Mesenchymal stem cell (in vitro differentiated cells and primary cell): ENCODE measurements around the gene TMC3. TPM values are rescaled to one million over a fixed set of nuclear protein-coding genes. Genes with fewer than 3 reads are reported as not detected.

Experiments used
- DNase-seq: peaks from one replicate; pipeline ENCODE4 v3.0.0-alpha.2; 2013
- H2AFZ ChIP-seq: one replicate; pipeline ENCODE4 v1.6.1; 2013; ENCODE audit warnings: low read depth, mild to moderate bottlenecking, control low read depth, inconsistent platforms, low read length, moderate library complexity
- H2AK5ac ChIP-seq: 2 replicates; pipeline ENCODE4 v1.6.1; 2013; ENCODE audit warnings: low read length, moderate library complexity, mild to moderate bottlenecking, inconsistent platforms; ENCODE audit not compliant: severe bottlenecking
- H2BK120ac ChIP-seq: one replicate; pipeline ENCODE4 v1.6.1; 2013; ENCODE audit warnings: low read depth, mild to moderate bottlenecking, inconsistent platforms, low read length, moderate library complexity
- H2BK12ac ChIP-seq, 2 experiments: one replicate each; pipeline ENCODE4 v1.6.1; 2013; ENCODE audit warnings: inconsistent platforms in 2 of 2, low read length in 2 of 2, mild to moderate bottlenecking in 2 of 2, moderate library complexity in 2 of 2, control low read depth in 1 of 2
- H2BK15ac ChIP-seq: one replicate; pipeline ENCODE4 v1.6.1; 2013; ENCODE audit warnings: mild to moderate bottlenecking, low read depth, inconsistent platforms; ENCODE audit not compliant: poor library complexity, severe bottlenecking
- H2BK5ac ChIP-seq: 2 replicates; pipeline ENCODE4 v1.6.1; 2013; ENCODE audit warnings: low read depth, mild to moderate bottlenecking, low read length, control low read depth, inconsistent platforms; ENCODE audit not compliant: poor library complexity, severe bottlenecking
- H3K14ac ChIP-seq, 2 experiments: one replicate each; pipeline ENCODE4 v1.6.1; 2013; ENCODE audit warnings: inconsistent platforms in 2 of 2, low read length in 2 of 2, control low read depth in 1 of 2, mild to moderate bottlenecking in 1 of 2, moderate library complexity in 1 of 2
- H3K18ac ChIP-seq, 2 experiments: one replicate each; pipeline ENCODE4 v1.6.1; 2013; ENCODE audit warnings: inconsistent platforms in 2 of 2, low read length in 2 of 2, control low read depth in 1 of 2, low read depth in 1 of 2, mild to moderate bottlenecking in 1 of 2
- H3K23ac ChIP-seq, 2 experiments: one replicate each; pipeline ENCODE4 v1.6.1; 2013; ENCODE audit warnings: inconsistent platforms in 2 of 2, low read length in 2 of 2, mild to moderate bottlenecking in 2 of 2, moderate library complexity in 2 of 2, control low read depth in 1 of 2
- H3K27ac ChIP-seq: 2 replicates; pipeline ENCODE4 v1.5.1; 2013; ENCODE audit warnings: mild to moderate bottlenecking, moderate library complexity, low read length, control low read depth, inconsistent platforms; ENCODE audit not compliant: poor library complexity, severe bottlenecking
- H3K27me3 ChIP-seq, 2 experiments: 2 replicates each; pipeline versions ENCODE4 v1.6.1 to v1.7.0; 2013; ENCODE audit warnings: low read length in 2 of 2, mild to moderate bottlenecking in 2 of 2, moderate library complexity in 2 of 2, control low read depth in 1 of 2, inconsistent platforms in 1 of 2; ENCODE audit not compliant: control insufficient read depth in 1 of 2, insufficient read depth in 1 of 2
- H3K36me3 ChIP-seq, 2 experiments: 2 replicates each; pipeline versions ENCODE4 v1.6.1 to v1.7.0; 2013; ENCODE audit warnings: low read length in 2 of 2, control low read depth in 1 of 2, inconsistent platforms in 1 of 2, low read depth in 1 of 2, mild to moderate bottlenecking in 1 of 2; ENCODE audit not compliant: insufficient read depth in 2 of 2, control insufficient read depth in 1 of 2
- H3K4ac ChIP-seq, 2 experiments: one replicate each; pipeline ENCODE4 v1.6.1; 2013; ENCODE audit warnings: inconsistent platforms in 2 of 2, low read length in 2 of 2, mild to moderate bottlenecking in 2 of 2, moderate library complexity in 2 of 2, control low read depth in 1 of 2, low read depth in 1 of 2
- H3K4me1 ChIP-seq: 2 replicates; pipeline ENCODE4 v1.6.1; 2013; ENCODE audit warnings: low read depth, low read length, control low read depth; ENCODE audit not compliant: control insufficient read depth, insufficient read depth
- H3K4me2 ChIP-seq: 2 replicates; pipeline ENCODE4 v1.6.1; 2013; ENCODE audit warnings: low read length, mild to moderate bottlenecking, inconsistent platforms; ENCODE audit not compliant: poor library complexity, severe bottlenecking
- H3K4me3 ChIP-seq, 2 experiments: 2 replicates each; pipeline versions ENCODE4 v1.5.1 to v1.7.0; 2013; ENCODE audit warnings: low read length in 2 of 2, mild to moderate bottlenecking in 2 of 2, control low read depth in 1 of 2, low read depth in 1 of 2; ENCODE audit not compliant: insufficient read depth in 1 of 2
- H3K79me1 ChIP-seq: replicated peaks from 2 replicates; pipeline ENCODE4 v1.6.1; 2013; ENCODE audit warnings: mild to moderate bottlenecking, control low read depth, low read length, inconsistent platforms; ENCODE audit not compliant: poor library complexity, severe bottlenecking
- H3K9ac ChIP-seq: 2 replicates; pipeline ENCODE4 v1.7.0; 2013; ENCODE audit warnings: mild to moderate bottlenecking, low read length, moderate library complexity
- H3K9me3 ChIP-seq: 2 replicates; pipeline ENCODE4 v1.7.0; 2013; ENCODE audit warnings: mild to moderate bottlenecking, low read length; ENCODE audit not compliant: control insufficient read depth
- H4K8ac ChIP-seq: one replicate; pipeline ENCODE4 v1.6.1; 2013; ENCODE audit warnings: inconsistent platforms, mild to moderate bottlenecking, low read length, moderate library complexity
- H4K91ac ChIP-seq: one replicate; pipeline ENCODE4 v1.6.1; 2013; ENCODE audit warnings: mild to moderate bottlenecking, low read length, inconsistent platforms
- WGBS: methylation state at CpG from one replicate; pipeline ENCODE4 v1.1.7; 2013; ENCODE audit warnings: mixed read lengths; 5-methylcytosine and 5-hydroxymethylcytosine counted together
- polyA plus RNA-seq, 2 experiments: library from polyadenylated mRNA; stranded (reverse); fragments of 200-250 nt; gene quantifications; one replicate each; pipeline ENCODE4 v1.2.3, GENCODE V29; 2013

Gene TMC3
- not detected for polyA plus RNA-seq (2013, experiment 1 of 2)
- not detected for polyA plus RNA-seq (2013, experiment 2 of 2)

DNA sequence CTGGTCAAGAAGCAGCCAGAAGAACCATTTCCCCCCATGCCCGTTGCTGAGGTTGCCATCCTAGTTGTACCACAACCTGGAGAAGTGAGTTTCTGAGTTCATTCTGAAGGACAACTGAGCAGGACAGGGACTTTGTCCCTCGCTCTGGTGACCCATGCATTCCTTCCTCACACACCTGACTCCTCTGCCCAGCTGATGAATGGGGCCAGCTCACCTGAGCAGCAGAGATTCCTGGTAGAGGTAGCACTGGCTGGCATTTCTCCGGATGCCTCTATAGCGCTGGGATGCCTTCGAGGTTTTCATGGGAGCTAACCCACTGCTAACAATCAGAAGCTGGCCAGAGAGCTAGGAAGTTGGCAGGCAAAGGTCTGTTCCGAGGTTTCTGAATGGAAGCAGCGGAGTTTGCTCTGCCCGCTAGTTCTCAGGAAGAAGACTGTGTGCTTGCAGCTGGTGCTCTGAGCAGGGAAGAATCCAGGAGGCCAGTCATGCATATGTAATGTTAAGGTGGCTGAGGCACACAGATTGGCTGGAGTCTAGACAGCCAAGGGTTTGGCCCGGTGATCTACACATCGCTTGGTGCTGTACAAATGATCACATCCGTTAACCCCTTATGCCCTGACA lies at the start of gene TMC3:
Gene TMC3, minus strand, starts transcription at position 439 of the 621 bp plus-strand sequence. Its CDS starts 136 bp downstream, at position 303.
- Histone ChIP-seq H3K9me3 (no peaks in the 10 kb centered on the region), H2AFZ (no peak within 1 kb of the TSS), H2AK5ac (no peak within 1 kb of the TSS), H3K4ac (no peak within 1 kb of the TSS), H2BK5ac (no peak within 1 kb of the TSS), H3K9ac (no peak within 1 kb of the TSS), H3K23ac (no peak within 1 kb of the TSS), H4K91ac (no peak within 1 kb of the TSS), H2BK15ac (no peak within 1 kb of the TSS), H2BK12ac (no peak within 1 kb of the TSS), H2BK120ac (no peak within 1 kb of the TSS), H3K4me2 (no peak within 1 kb of the TSS), H3K18ac (no peak within 1 kb of the TSS), H3K79me1 (no peaks in the 10 kb centered on the region), H3K27ac (no peak within 1 kb of the TSS), H3K27me3 (peaks cover 16 to 21% of the 10 kb centered on the region in 2 experiments), H3K36me3 (no peaks in the 10 kb centered on the region), H3K14ac (no peak within 1 kb of the TSS), H3K4me1 (peaks cover 2% of the 10 kb centered on the region), H3K4me3 (no peak within 1 kb of the TSS), H4K8ac (no peak within 1 kb of the TSS)
- 69% methylated on average over 11 of the region's 11 CpGs for WGBS
- no peak for DNase-seq

DNA sequence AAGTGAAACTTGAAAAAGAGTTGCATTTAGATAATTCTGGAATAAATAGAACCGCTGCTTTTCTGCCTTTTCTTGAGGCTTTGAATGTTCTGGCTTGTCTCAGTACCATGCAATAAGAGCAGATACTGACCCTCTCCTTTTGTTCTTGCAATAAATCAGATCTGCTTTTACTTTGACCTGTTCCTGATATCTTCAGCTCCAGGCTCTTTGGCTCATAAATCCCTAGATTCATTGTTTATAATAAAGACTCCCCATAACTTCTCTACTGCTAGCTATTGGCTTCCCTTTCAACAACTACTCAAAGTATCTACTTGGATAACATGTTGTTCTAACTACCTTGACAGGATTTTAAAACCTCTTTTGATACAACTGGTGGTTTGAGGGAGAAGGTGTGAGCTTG lies 47.4 kb upstream of the TMC3 start:
- Histone ChIP-seq H3K18ac (no peak overlapping the region), H3K79me1 (no peaks in the 10 kb centered on the region), H4K91ac (no peak overlapping the region), H3K9me3 (no peaks in the 10 kb centered on the region), H3K4me1 (no peaks in the 10 kb centered on the region), H3K36me3 (no peaks in the 10 kb centered on the region), H2AFZ (no peak overlapping the region), H3K14ac (no peak overlapping the region), H2BK5ac (no peak overlapping the region), H3K23ac (no peak overlapping the region), H3K4ac (no peak overlapping the region), H3K4me2 (no peak overlapping the region), H3K27ac (no peak overlapping the region), H3K4me3 (no peak overlapping the region), H2AK5ac (no peak overlapping the region), H2BK120ac (no peak overlapping the region), H3K9ac (no peak overlapping the region), H2BK15ac (no peak overlapping the region), H4K8ac (no peak overlapping the region), H2BK12ac (no peak overlapping the region), H3K27me3 (peaks cover 3 to 4% of the 10 kb centered on the region in 2 experiments)
- WGBS = 75% methylated on average over 1 of the region's 1 CpG
- DNase-seq = no peak

DNA sequence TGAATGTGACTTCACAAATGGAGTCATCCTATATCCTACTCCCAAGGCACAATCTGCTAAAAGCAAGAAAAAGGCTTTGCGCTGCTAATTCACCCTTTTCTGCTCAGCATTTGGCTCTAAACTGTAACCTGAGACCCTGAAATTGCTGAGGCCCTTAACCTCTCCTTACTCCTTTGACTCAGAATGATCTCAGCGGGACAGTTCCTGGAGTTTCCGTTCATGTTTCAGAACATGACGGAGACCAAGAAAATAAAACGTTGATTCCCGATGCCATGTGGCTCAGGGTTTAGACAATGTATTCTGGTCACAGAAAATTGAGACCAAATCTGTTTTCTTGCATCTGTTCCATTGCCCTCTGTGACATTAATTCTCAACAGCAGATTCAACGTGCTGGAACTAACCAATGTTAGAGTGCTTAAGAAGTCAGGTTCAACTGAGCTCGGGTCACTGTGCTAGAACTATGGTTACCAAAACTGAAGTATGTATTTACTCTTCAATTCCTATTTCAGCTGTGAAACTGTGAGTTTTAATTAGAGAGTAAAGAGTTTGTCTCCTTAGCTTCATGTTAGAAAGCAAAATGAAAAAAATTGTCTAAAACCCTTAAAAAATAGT lies 45.4 kb upstream of the TMC3 start:
- Histone ChIP-seq H3K27ac (no peak overlapping the region), H3K18ac (no peak overlapping the region), H2BK5ac (no peak overlapping the region), H4K91ac (no peak overlapping the region), H3K36me3 (no peaks in the 10 kb centered on the region), H2BK120ac (no peak overlapping the region), H4K8ac (no peak overlapping the region), H3K79me1 (no peaks in the 10 kb centered on the region), H3K4me1 (no peaks in the 10 kb centered on the region), H3K14ac (no peak overlapping the region), H3K4me2 (no peak overlapping the region), H3K4ac (no peak overlapping the region), H2AFZ (no peak overlapping the region), H3K9ac (no peak overlapping the region), H2AK5ac (no peak overlapping the region), H3K4me3 (no peak overlapping the region), H2BK15ac (no peak overlapping the region), H2BK12ac (no peak overlapping the region), H3K27me3 (peaks cover 0 to 7% of the 10 kb centered on the region in 2 experiments), H3K23ac (no peak overlapping the region), H3K9me3 (no peaks in the 10 kb centered on the region)
- DNase-seq = peak; percentile 19
- 17% methylated on average over 8 of the region's 8 CpGs for WGBS

DNA sequence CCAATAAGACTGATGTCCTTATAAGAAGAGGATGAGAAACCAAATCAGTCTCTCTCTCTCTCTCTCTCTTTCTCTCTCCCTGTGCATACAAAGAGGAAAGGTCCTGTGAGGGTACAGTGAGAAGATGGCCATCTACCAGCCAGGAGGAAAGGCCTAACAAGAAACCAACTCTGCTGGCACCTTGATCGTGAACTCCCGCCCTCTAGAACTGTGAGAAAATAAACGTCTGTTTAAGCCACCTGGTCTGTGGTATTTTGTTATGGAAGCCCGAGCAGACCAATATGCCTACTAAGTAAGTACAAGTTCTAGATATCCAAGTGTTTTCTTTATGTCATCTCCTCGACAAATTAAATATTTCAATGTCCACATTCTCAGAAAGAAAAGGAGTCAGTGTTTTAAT lies 44.9 kb upstream of the TMC3 start:
- H2BK15ac ChIP-seq = no peak overlapping the region
- DNase-seq = no peak
- H3K4me3 ChIP-seq = no peak overlapping the region
- no peak overlapping the region for H2BK120ac ChIP-seq
- no peaks in the 10 kb centered on the region for H3K79me1 ChIP-seq
- H3K4me1 ChIP-seq = no peaks in the 10 kb centered on the region
- H3K9me3 ChIP-seq = no peaks in the 10 kb centered on the region
- H3K18ac ChIP-seq = no peak overlapping the region
- H3K27me3 ChIP-seq = peaks cover 0 to 7% of the 10 kb centered on the region in 2 experiments
- no peak overlapping the region for H2AFZ ChIP-seq
- no peak overlapping the region for H3K23ac ChIP-seq
- no peak overlapping the region for H3K9ac ChIP-seq
- no peak overlapping the region for H2AK5ac ChIP-seq
- H2BK12ac ChIP-seq = no peak overlapping the region
- H3K27ac ChIP-seq = no peak overlapping the region
- no peak overlapping the region for H4K8ac ChIP-seq
- H3K4me2 ChIP-seq = no peak overlapping the region
- no peak overlapping the region for H4K91ac ChIP-seq
- H2BK5ac ChIP-seq = no peak overlapping the region
- 80% methylated on average over 4 of the region's 5 CpGs for WGBS
- H3K4ac ChIP-seq = no peak overlapping the region
- H3K14ac ChIP-seq = no peak overlapping the region
- no peaks in the 10 kb centered on the region for H3K36me3 ChIP-seq
